HepG2 (cell line): ENCODE results near the gene COL27A1. TPM values are rescaled to one million over a fixed set of nuclear protein-coding genes. Genes with fewer than 3 reads are reported as not detected.

Experiments
- GATAD2A ChIP-seq: IDR thresholded peaks from 2 replicates; pipeline ENCODE4 v1.6.1; 2016
- HNF4A ChIP-seq: sonication (generic); formaldehyde crosslinking; IDR thresholded peaks from 2 replicates; pipeline ENCODE4 v1.4.0; 2020; ENCODE audit warnings: missing genetic modification reagents
- STAG1 ChIP-seq: sonication (generic); formaldehyde crosslinking; IDR thresholded peaks from 2 replicates; pipeline ENCODE4 v1.4.0; 2020; ENCODE audit warnings: missing genetic modification reagents
- TCF7 ChIP-seq: sonication (generic); IDR thresholded peaks from 2 replicates; pipeline ENCODE4 v1.6.1; 2016; ENCODE audit warnings: antibody characterized with exemption, low read depth
- ZBTB40 ChIP-seq, 2 experiments: fragments of 450-650 bp in 1 of 2; sonication (generic) in 1 of 2; formaldehyde crosslinking in 1 of 2; IDR thresholded peaks; 2 replicates each; pipeline versions ENCODE4 v1.6.1 to v1.8.0; 2016 to 2022; ENCODE audit warnings: antibody characterized with exemption in 1 of 2, mild to moderate bottlenecking in 1 of 2, missing genetic modification reagents in 1 of 2
- ZBTB7A ChIP-seq: sonication (generic); formaldehyde crosslinking; IDR thresholded peaks from 2 replicates; pipeline ENCODE4 v1.8.0; 2022; ENCODE audit warnings: mild to moderate bottlenecking, missing genetic modification reagents
- ZFX ChIP-seq: sonication (generic); formaldehyde crosslinking; IDR thresholded peaks from 2 replicates; pipeline ENCODE4 v1.4.0; 2020; ENCODE audit warnings: mild to moderate bottlenecking, low read depth, missing genetic modification reagents, moderate library complexity
- ZNF12 ChIP-seq: sonication (generic); formaldehyde crosslinking; IDR thresholded peaks from 2 replicates; pipeline ENCODE4 v1.5.0; 2020; ENCODE audit warnings: missing genetic modification reagents
- ZNF687 ChIP-seq: sonication (generic); formaldehyde crosslinking; IDR thresholded peaks from 2 replicates; pipeline ENCODE4 v1.5.1; 2020; ENCODE audit warnings: mild to moderate bottlenecking, missing genetic modification reagents, moderate library complexity
- polyA plus RNA-seq, 8 experiments: library from polyadenylated mRNA; depleted of rRNA in 3 of 8; stranded (reverse) in 7 of 8; unstranded in 1 of 8; fragments of >200 nt; fragmentation: Illumina TruSeq in 4 of 8; extraction: Trizol in 4 of 8; gene quantifications; 2 replicates each; pipeline versions ENCODE4 v1.2.1 to v1.2.3, GENCODE V29; 2011 to 2016; ENCODE audit warnings: low read depth in 4 of 8, missing spikeins in 1 of 8, mixed read lengths in 1 of 8; ENCODE audit not compliant: insufficient read depth in 1 of 8
- total RNA-seq, 5 experiments: library from RNA; depleted of rRNA; stranded (reverse); fragments of >200 nt; fragmentation: Illumina TruSeq; extraction: Trizol; gene quantifications; 2 replicates each; pipeline ENCODE4 v1.2.3, GENCODE V29; 2016; ENCODE audit warnings: low read depth in 1 of 5

COL27A1 gene
- total and polyA plus RNA-seq, 2 of the 13 experiments (the other 11 are each of a cell fraction or from before 2014, with no cell fraction given) = 71.3 to 89.1 TPM

GRCh38 chr9:114134827-114135396 lies 20.4 kb upstream of the COL27A1 start (continued):
- TF ChIP-seq ZBTB40 (IDR thresholded peaks at IDR 0.05) = 0 out of 2 replicates have a peak, but pooled peaks have one; percentile 6
- TF ChIP-seq ZBTB40 (CRISPR knock-in tag; IDR thresholded peaks at IDR 0.05) = no peak
- no peak for TF ChIP-seq STAG1 (CRISPR knock-in tag)
- TF ChIP-seq TCF7 = no peak
- peak; percentile 37; the same call in 1 of the 2 replicates for TF ChIP-seq ZBTB7A (CRISPR knock-in tag)
- TF ChIP-seq ZNF687 (CRISPR knock-in tag) = peak; percentile 32; the same call in 1 of the 2 replicates
- 0 out of 2 replicates have a peak, but pooled peaks have one; percentile 31 for TF ChIP-seq GATAD2A
- peak; percentile 21; the same call in 1 of the 2 replicates for TF ChIP-seq ZNF12
- TF ChIP-seq HNF4A (CRISPR knock-in tag) = peak; percentile 59
- peak; percentile 18; the same call in 1 of the 2 replicates for TF ChIP-seq ZFX
